CD4-positive, alpha-beta T cell treated with Interleukin-10 for 1 hour (primary cell): Measurements from ENCODE around the gene TMUB1.
A peak's percentile ranks its signal among the peaks of the same experiment; 100 is the strongest.
"Not testable (repeated sequence)": the region's sequence is repeated elsewhere in the genome, so short reads cannot be mapped to it uniquely, and the experiment has no call there.

Experiments used
- DNase-seq: peaks from one replicate; pipeline ENCODE4 v3.0.0-alpha.2; 2020

The TMUB1 gene

DNA sequence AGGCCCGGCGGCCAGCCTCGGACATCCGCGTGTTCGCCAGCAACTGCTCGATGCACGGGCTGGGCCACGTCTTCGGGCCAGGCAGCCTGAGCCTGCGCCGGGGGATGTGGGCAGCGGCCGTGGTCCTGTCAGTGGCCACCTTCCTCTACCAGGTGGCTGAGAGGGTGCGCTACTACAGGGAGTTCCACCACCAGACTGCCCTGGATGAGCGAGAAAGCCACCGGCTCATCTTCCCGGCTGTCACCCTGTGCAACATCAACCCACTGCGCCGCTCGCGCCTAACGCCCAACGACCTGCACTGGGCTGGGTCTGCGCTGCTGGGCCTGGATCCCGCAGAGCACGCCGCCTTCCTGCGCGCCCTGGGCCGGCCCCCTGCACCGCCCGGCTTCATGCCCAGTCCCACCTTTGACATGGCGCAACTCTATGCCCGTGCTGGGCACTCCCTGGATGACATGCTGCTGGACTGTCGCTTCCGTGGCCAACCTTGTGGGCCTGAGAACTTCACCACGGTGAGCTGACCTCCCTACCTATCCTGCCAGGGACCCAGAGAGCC lies 34.3 kb downstream of the TMUB1 start:
- no peak for DNase-seq

DNA sequence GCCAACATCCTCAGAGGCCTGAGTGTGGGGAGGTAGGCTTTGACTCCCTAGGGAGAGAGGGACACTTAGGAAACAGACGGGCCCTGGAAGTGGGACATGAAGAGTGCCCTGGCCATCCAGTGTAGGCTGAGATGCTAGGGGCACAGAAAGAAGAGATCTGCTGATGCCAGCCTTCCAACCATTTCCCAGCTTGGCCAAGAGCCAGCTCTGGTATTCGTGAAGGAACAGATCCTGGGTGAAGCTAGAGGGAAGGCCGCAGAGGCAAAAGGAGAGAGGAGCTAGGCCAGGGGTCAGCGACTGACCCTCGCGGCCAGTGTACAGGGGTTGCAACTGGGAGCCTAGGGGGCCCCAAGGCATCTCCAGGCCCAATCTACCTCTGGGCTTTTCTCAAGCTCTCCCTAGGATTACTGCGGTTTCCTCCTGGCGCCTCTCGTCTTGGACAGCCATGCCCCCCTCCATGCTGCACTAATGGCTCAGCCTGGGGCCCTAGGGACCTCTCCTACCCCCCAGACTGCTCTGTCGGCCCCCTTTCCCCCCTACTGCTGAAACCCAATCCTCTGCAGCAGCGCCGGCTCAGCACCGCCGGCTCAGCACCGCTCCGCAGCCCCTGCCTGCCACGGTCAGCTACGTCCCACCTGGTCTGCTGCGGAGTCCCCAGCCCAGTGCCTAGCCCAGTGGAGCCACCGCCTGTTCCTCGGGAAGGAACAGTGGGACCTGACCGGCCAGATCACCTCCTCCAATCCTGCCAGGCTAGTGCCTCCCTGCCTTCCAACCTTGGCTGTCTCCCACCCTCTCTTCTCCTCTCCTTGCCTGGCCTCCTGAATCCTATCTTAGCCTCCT lies 35.1 kb downstream of the TMUB1 start, which contains the start of gene ASIC3:
ASIC3 (plus strand) TSS at position 556 of the 840 bp plus-strand sequence. CDS start 355 bp downstream, outside the sequence.
- DNase-seq = no peak

DNA sequence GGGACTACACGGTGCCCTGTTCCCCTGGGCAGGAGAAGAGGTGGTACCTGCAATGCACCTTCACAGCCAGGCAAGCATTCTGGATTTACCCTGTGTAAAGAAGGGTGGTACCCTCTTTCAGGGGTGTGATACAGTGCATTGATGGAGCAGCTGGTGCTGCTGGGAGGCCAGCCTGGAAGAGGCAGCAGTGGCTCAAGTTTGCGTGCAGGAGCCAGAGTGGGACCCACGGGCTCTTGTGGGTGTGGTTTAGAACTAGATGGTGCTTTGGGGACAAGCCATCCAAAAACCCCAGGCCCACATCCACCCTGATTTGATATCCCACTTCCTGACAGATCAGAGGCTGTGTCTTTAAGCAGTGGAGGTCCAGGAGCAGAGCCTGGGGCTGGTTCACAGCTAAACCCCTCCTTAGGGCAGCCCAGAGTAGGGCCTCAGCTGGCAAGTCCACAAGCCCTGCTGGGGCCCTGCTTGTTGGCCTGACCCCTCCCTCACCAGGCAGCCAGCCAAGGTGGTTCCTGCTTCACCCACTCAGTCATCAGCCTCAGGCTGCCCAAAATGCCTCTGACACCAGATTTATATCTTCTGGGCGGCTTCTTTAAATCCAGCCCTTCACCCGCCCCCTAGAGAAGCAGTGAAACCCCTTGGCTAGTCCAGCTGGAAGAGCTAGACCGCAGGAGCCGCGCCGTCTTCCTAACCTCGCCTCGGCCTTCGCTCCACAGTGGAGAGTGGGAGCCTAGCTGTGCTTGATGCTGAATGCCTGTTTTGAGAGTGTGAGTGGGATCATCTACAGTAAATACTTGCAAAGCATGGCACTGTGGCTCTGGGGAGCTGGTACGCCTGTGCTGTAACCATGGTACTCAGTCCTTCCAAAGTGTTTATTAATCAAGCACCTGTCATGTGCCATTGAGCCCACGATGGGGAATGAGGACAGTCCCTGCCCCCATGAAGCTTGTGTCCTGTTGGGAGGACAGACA lies 36.4 kb downstream of the TMUB1 start:
- DNase-seq = no peak

DNA sequence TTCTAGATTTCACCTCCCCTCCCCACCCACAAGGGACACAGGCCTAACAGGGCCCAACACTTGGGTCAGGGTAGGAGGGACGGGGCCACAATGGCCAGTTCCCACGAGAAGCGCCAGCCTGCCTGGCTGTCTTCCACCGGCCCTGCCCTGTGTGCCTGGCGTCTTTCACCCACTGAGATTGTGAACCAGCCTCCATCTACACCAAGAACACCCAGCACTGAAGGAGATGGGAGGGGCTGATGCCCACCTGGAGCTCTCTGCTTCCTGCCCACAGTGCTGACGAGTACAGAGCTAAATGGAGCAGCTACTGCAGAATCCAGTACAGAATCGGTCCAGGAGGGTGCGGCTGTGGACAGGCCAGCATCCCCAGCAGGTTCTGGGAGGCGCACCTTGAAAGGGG lies 37.3 kb downstream of the TMUB1 start:
- DNase-seq = no peak

DNA sequence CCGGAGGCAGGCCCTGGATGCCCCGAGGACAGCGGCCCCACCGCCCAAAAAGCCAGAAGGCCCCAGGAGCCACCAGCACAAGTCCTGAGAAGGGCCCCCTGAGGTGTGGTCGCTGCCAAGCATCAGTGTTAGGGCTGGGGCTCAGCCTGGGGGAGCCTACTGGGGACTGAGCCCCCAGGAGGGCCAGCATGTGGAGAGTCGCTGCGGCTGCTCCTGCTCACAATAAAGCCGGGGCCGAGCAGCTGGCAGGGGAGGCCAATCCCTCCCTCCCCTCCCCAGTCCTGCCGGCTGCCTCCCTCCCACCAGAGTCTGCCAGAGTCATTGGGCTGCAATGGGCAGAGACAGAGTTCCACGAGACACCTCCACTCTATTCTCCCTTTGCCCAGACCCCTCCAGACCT lies 38.0 kb downstream of the TMUB1 start:
- no peak for DNase-seq

DNA sequence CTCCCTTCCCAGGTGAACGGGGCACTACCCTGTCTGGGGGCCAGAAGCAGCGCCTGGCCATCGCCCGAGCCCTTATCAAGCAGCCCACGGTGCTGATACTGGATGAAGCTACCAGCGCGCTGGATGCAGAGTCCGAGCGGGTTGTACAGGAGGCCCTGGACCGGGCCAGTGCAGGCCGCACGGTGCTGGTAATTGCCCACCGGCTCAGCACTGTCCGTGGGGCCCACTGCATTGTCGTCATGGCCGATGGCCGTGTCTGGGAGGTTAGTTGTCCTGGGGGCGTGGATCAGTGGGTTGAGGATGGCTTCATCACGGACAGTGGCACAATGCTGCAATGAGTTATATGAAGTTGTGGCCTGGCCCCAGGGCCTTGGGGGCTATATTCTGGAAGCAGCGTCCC lies 39.3 kb downstream of the TMUB1 start:
- DNase-seq = no peak

DNA sequence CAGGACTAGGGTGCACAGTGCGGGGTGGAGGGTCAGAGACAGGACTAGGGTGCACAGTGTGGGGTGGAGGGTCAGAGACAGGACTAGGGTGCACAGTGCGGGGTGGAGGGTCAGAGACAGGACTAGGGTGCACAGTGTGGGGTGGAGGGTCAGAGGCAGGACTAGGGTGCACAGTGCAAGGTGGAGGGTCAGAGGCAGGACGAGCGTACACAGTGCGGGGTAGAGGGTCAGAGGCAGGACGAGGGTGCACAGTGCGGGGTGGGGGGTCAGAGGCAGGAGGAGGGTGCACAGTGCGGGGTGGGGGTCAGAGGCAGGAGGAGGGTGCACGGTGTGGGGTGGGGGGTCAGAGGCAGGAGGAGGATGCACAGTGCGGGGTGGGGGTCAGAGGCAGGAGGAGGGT lies 39.8 kb downstream of the TMUB1 start:
- DNase-seq = not testable (repeated sequence)

DNA sequence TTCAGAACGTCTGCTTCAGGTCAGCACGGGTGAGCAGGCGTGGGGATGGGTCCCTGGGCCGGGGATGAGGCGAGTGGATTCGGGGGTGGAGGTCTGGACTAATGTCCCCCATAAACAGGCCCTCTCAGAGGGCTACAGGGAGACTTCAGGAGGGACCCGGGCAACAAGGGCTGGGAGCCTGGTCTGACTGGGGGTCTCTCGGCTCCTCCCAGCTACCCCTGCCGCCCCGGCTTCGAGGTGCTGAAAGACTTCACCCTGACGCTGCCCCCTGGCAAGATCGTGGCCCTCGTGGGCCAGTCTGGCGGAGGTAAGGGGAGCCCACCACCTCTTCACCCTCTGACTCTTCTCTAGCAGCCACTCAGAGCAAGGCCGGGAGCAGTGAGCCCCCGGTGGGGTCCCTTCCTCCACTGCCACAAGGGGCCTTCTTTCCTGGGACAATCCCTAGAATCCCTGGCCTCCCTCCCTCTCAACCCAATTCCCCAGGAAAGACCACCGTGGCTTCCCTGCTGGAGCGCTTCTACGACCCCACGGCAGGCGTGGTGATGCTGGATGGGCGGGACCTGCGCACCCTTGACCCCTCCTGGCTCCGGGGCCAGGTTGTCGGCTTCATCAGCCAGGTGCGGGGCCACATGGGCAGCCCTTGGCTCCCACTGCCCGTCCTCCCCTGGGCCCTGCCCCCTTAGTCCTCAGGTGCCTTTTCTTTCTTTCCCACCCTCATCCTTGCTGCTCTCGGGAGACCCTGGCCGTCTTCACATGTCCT lies 42.5 kb downstream of the TMUB1 start:
- DNase-seq = no peak

DNA sequence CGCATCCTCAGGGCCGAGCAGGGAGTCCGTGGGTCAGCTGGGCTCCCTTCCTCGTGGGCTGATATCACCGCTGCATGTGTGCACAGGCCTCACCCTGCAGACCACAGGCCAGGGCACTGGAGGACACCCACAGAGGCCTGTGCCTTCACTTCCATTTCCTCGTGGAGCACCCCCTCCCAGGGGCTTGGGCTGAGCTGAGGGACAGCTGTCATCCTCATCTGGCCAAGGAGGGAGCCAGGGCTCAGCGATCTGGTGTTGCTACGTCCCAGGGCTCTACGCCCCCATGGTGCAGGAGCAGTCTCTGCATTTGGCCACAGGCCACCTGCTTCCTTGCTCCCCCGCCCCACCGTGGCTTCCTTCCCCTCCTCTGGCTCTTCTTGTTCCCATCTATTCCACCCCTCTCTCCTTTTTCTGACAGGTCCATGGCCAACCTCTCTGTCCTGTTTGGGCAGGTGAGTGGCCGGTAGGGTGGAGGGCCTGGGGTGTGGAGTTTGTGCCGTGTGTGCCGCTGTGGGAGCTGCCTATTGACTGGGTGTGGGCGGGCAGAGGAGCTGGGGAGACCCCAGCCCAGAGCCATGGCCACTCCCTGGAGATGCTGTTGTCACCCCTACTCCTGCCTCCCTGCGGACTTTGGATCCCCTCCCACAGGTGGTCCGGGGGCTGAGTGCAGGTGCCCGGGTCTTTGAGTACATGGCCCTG lies 43.3 kb downstream of the TMUB1 start:
- no peak for DNase-seq

DNA sequence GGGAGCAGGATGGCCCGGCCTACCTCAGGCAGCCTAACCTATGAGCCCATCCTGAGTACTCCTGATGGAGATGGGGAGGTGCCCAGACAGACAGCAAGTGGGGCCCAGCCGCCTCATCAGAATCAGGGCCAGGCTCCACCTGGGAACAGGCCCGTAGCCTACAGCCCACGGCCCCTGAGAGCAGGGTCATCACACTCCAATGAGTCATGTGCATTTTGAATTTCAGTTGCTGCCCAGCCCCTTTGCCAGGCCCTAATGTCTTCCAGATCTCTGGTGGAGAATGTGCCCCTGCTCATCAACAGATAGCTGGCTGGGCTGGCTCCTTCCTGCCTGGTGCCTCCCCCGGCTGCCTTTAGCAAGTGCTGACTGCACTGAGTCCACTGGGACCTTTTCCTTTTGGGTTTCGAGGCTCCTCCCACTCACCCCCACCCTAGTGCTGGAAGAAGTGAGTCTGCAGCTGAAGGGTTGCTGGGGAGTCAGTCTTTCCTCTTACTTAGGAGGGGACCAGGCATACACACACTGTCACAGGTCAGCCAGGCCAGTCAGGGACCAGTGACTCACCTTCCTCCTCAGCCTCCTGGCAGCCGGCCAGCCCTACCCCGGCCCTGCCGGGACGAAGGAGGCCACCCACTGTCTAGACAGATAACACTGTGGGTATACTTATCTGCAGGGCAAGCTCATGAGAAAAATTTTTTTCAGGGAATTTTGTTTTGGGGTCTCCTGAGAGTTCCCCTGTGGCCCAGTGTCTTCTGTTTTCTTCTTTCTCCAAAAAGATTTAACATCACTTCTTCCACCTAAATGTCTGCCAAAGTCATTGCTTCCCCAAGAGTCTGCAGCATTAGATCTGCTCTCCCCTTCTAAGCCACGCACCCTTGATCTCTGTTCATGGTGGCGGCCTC lies 44.1 kb downstream of the TMUB1 start:
- peak; percentile 25 for DNase-seq

DNA sequence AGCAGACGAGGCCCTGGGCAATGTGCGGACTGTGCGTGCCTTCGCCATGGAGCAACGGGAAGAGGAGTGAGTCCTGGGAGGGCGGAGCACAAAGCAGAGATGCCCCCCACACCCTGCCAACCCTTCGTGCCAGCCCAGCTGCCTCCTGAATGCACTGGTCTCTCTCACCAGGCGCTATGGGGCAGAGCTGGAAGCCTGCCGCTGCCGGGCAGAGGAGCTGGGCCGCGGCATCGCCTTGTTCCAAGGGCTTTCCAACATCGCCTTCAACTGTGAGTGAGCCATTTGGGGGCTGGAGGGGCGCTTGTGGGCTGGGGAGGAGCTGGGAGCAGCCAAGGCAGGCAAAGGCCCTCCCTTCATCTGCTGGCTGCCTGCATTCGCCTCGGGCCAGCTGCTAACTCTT lies 47.4 kb downstream of the TMUB1 start:
- DNase-seq = no peak

DNA sequence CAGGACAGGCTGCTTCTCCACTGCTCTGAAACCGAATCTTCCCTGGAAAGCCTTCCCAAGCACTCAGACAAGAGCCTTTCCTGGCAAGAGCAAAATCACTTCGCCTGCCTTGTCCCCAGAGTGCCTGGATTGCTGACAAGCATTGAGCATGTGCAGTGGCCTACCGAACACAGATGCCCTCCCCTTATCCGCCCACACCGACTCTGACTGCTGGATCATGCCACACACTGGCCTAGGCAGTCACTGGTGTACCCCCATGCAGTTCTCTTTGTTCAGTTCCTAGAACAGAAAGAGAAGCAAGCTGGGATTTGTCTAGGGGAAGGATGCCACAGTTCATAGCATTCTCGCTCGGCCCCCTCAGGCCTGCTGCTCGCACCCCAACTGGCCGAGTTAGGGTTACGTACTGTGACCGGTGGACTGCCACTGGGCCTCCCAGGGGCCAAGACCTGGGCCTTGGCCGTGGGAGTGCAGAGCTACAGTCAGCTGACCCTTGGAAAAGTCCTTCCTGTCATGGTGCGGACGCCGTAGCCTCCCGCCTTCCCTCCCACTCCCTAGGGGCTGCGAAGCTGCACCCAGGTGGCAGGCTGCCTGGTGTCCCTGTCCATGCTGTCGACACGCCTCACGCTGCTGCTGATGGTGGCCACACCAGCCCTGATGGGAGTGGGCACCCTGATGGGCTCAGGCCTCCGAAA lies 48.1 kb downstream of the TMUB1 start:
- no peak for DNase-seq

DNA sequence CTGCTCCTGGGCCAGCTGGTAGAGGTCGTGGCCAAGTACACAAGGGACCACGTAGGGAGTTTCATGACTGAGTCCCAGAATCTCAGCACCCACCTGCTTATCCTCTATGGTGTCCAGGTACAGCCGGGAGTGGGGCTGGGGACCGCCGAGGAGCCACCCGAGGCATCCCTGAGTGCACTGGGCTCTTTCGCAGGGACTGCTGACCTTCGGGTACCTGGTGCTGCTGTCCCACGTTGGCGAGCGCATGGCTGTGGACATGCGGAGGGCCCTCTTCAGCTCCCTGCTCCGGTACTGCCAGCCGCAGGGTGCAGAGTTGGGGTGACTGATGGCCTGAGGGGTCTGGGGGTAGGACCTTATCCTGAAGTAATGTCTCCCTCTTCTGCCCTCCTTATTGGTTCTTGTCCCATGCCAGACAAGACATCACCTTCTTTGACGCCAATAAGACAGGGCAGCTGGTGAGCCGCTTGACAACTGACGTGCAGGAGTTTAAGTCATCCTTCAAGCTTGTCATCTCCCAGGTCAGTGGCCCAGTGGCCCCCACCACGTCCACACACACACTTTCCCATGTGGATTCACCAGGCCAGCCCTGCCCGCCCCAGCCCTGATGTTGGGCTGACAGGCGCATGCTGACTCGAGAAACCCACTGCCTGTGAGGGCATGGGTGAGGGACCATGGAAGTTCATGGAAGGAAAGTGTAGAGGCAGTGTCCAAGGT lies 48.8 kb downstream of the TMUB1 start:
- no peak for DNase-seq

DNA sequence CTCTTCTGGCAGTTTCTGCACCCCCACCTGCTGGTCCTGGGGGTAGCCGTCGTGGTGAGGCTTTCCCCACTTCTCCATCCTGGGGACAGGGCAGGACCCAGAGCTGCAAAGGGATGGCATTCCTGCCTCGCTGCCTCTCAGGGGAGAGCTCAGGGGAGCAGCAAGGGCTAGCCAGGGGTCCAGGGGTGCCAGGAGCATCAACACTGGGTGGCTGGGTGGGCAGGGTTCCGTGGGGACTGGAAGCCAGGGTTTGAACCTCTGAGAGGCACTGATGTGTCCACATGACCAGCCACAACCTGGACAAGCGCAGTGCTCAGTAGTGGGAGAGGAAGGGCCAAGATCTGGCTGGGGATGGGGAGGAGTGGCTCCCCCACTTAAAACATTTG lies 49.4 kb downstream of the TMUB1 start:
- no peak for DNase-seq

DNA sequence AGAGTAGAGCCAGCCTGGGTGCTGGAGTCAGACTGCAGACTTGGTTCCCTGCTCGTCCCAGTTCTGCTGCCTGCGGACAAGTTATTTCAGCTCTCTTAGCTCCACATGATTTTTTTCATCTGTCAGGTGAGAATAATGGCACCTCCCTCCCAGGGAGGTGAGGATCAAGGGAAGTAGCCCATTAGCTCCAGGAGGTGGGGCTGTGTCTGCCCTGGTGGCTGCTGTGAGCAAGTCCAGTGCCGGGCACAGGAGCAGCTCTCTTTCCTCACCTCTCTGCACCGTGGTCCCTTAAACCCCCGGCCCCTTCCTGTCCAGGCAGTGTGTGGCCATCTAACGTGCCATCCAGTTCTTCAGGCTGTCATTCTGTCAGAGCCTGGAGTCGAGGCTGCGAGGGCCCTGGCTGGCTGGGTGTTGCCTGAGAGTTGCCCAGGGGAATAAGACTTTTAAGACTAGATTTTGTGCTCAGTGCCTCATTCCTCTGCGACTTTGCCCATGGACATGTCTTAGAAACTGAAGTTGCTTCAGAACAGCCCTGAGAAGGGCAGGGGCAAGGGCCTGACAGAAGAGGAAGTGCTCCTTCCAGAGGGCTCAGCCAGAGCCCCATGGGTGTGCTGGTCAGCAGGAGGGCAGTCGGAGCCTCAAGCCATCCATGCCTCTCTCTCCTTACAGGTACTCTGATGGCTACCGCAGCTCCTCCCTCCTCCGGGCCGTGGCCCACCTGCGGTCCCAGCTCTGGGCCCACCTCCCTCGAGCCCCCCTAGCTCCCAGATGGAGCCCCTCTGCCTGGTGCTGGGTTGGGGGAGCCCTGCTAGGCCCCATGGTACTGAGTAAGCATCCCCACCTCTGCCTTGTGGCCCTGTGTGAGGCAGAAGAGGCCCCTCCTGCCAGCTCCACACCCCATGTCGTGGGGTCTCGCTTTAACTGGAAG lies 50.1 kb downstream of the TMUB1 start:
- DNase-seq = no peak
